ENCODE measurements around the gene TMOD4. TPM values are rescaled to one million over a fixed set of nuclear protein-coding genes. Genes with fewer than 3 reads are reported as not detected.

TMOD4 gene
- total and polyA plus RNA-seq, 10 of the 15 experiments (the other 5 are each of a cell fraction or from before 2014, with no cell fraction given), result 0.30 to 1.2 (median 0.50) TPM; not detected in 1

- no peak for TF ChIP-seq ZBTB40 (IDR thresholded peaks at IDR 0.05; ENCODE audit: borderline replicate concordance)
- no peak for TF ChIP-seq TCF12 (IDR thresholded peaks at IDR 0.05; ENCODE audit: low read depth, low read length)
- TF ChIP-seq HDAC6 (IDR thresholded peaks at IDR 0.05; ENCODE audit: unreplicated experiment), result no peak
- TF ChIP-seq SIX5 (IDR thresholded peaks at IDR 0.05; ENCODE audit: low read depth, low read length, severe bottlenecking), result no peak
- no peak for TF ChIP-seq HSF1 (IDR thresholded peaks at IDR 0.05; ENCODE audit: low read depth, low read length)
- no peak for TF ChIP-seq TCF7 (IDR thresholded peaks at IDR 0.05; ENCODE audit: borderline replicate concordance)
- no peak for TF ChIP-seq BHLHE40 (IDR thresholded peaks at IDR 0.05; ENCODE audit: borderline replicate concordance in 1 of 2, low read depth in 2 of 2, low read length in 1 of 2)
- TF ChIP-seq CREM (IDR thresholded peaks at IDR 0.05; ENCODE audit: low read depth), result no peak
- TF ChIP-seq ZSCAN29 (IDR thresholded peaks at IDR 0.05), result no peak
- TF ChIP-seq MAX (IDR thresholded peaks at IDR 0.05; ENCODE audit: low read depth, low read length), result no peak
- Histone ChIP-seq H3K4me3 (no peak overlapping the region), H3K4me1 (ENCODE audit: control insufficient read depth, insufficient read depth, low read length) (peaks cover 8% of the 10 kb centered on the region; the same call in 1 of the 2 replicates), H3K9ac (ENCODE audit: control insufficient read depth, insufficient read depth, low read length) (no peak overlapping the region), H3K4me2 (ENCODE audit: control insufficient read depth, insufficient read depth) (no peak overlapping the region), H3K27ac (ENCODE audit: control insufficient read depth, insufficient read depth) (no peak overlapping the region), H2AFZ (ENCODE audit: control insufficient read depth, low read depth, low read length) (no peak overlapping the region), H3K9me3 (replicated peaks; ENCODE audit: control insufficient read depth, insufficient read depth, low read length) (no peaks in the 10 kb centered on the region), H4K20me1 (ENCODE audit: control insufficient read depth, insufficient read depth) (no peaks in the 10 kb centered on the region), H3K27me3 (replicated peaks in 1 of 2; ENCODE audit: control insufficient read depth in 2 of 2, insufficient read depth in 2 of 2, low read length in 1 of 2) (no peaks in the 10 kb centered on the region), H3K36me3 (ENCODE audit: control insufficient read depth in 2 of 2, insufficient read depth in 2 of 2, low read length in 1 of 2) (no peaks in the 10 kb centered on the region), H3K79me2 (ENCODE audit: control insufficient read depth, insufficient read depth, low read length) (no peaks in the 10 kb centered on the region)
- intact Hi-C loops (cut with micrococcal nuclease; ENCODE audit: unreplicated experiment) (no loop called here), in situ Hi-C loops (cut with MboI) (no loop called here)
- ChIA-PET CTCF (no interaction called here), SMC1A (ENCODE audit: uncharacterized antibody, unreplicated experiment) (no interaction called here), POLR2A (no interaction called here), RAD21 (ENCODE audit: unreplicated experiment) (no interaction called here)
- FAIRE-seq (no peak), ATAC-seq (no peak), DNase-seq (ENCODE audit: low read depth, low spot score) (no peak)
- no TSS peak for BruUV-seq (replicated peaks)
- WGBS (ENCODE audit: insufficient coverage, insufficient replicate concordance, low lambda C conversion rate, missing lambda C conversion rate), result 93% methylated on average over 36 of the region's 74 CpGs
Measured at GRCh38 chr1:151132335-151133017, 43.3 kb downstream of the TMOD4 start.

Measured in GM12878 (cell line).